ENCODE measurements around the gene BCKDHB. TPM values are rescaled to one million over a fixed set of nuclear protein-coding genes. Genes with fewer than 3 reads are reported as not detected.

Gene BCKDHB
- polyA plus RNA-seq, 1 donor = 14.3 TPM

Other genes starting within 250 kb of the BCKDHB start
- 1.4 TPM for gene ELOVL4, start 159.1 kb upstream of the BCKDHB start, polyA plus RNA-seq (ENCODE audit: insufficient read length)
- gene TTK, start 102.0 kb upstream of the BCKDHB start, polyA plus RNA-seq (ENCODE audit: insufficient read length) = 5.7 TPM